ENCODE measurements around the gene PSG2.
"Not testable (repeated sequence)": the region's sequence is repeated elsewhere in the genome, so short reads cannot be mapped to it uniquely, and the experiment has no call there.

The PSG2 gene

DNA sequence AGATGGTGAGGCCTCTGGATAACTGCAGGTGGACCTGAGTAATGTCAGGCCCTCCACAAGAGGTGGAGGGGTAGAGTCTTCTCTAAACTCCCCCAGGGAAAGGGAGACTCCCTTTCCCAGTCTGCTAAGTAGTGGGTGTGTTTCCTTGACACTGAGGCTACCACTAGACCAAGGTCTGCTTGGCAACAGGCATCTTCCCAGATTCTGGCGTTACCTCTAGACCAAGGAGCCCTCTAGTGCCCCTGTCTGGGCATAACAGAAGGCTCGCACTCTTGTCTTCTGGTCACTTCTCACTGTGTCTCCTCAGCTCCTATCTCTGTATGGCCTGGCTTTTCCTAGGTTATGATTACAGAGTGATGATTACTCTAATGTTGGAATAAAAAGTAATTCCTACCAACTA, 50.9 kb downstream of the PSG2 start:
- H3K9ac ChIP-seq; H3K36me3 ChIP-seq (ENCODE audit: insufficient read depth); H3K27ac ChIP-seq; H3K4me2 ChIP-seq; H3K27me3 ChIP-seq (ENCODE audit: insufficient read depth, low read depth); H3K79me2 ChIP-seq (ENCODE audit: insufficient read depth, low read depth); H4K20me1 ChIP-seq (ENCODE audit: insufficient read depth); H3K4me1 ChIP-seq (ENCODE audit: low read depth, poor library complexity, severe bottlenecking); H2AFZ ChIP-seq (ENCODE audit: low read depth); H3K4me3 ChIP-seq (IDR thresholded peaks at IDR 0.05; ENCODE audit: insufficient read depth, low read depth, low read length): not testable (repeated sequence)

GRCh38 chr19:43028866-43029265, 53.6 kb downstream of the PSG2 start:
- no peak overlapping the region for H3K9ac ChIP-seq
- H3K27ac ChIP-seq, result no peak overlapping the region
- no peak overlapping the region for H3K4me3 ChIP-seq (IDR thresholded peaks at IDR 0.05; ENCODE audit: insufficient read depth, low read depth, low read length)
- no peak overlapping the region for H3K4me2 ChIP-seq
- no peaks in the 10 kb centered on the region for H3K36me3 ChIP-seq (ENCODE audit: insufficient read depth)
- no peaks in the 10 kb centered on the region for H3K4me1 ChIP-seq (ENCODE audit: low read depth, poor library complexity, severe bottlenecking)
- no peaks in the 10 kb centered on the region for H3K79me2 ChIP-seq (ENCODE audit: insufficient read depth, low read depth)
- TF ChIP-seq, protein P1, sequence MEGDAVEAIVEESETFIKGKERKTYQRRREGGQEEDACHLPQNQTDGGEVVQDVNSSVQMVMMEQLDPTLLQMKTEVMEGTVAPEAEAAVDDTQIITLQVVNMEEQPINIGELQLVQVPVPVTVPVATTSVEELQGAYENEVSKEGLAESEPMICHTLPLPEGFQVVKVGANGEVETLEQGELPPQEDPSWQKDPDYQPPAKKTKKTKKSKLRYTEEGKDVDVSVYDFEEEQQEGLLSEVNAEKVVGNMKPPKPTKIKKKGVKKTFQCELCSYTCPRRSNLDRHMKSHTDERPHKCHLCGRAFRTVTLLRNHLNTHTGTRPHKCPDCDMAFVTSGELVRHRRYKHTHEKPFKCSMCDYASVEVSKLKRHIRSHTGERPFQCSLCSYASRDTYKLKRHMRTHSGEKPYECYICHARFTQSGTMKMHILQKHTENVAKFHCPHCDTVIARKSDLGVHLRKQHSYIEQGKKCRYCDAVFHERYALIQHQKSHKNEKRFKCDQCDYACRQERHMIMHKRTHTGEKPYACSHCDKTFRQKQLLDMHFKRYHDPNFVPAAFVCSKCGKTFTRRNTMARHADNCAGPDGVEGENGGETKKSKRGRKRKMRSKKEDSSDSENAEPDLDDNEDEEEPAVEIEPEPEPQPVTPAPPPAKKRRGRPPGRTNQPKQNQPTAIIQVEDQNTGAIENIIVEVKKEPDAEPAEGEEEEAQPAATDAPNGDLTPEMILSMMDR (conservative IDR thresholded peaks at IDR 0.05; ENCODE audit: low read depth, low read length), result no peak
- H4K20me1 ChIP-seq (ENCODE audit: insufficient read depth), result no peaks in the 10 kb centered on the region
- no peak overlapping the region for H2AFZ ChIP-seq (ENCODE audit: low read depth)
- H3K27me3 ChIP-seq (ENCODE audit: insufficient read depth, low read depth), result no peaks in the 10 kb centered on the region

DNA sequence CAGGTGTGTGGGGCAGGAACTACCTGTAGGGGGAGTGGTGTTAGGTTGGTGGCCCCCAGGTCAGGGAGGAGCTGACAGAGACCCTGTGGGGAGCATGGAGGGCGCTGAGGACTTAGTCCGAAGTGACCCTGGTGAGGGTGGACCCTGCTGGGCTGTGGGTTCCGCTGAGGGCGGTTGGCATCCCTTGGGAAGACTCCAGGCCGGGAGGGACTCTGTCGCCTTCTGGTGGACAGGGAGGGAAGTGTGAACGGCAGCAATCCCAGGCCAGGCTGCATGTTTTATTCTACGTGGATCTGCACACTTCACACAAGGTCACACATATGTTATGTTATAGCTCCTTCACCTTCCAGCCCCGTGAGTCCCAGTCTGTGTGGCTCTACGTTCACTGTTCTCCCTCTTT, 54.5 kb downstream of the PSG2 start:
- H3K4me3 ChIP-seq (IDR thresholded peaks at IDR 0.05; ENCODE audit: insufficient read depth, low read depth, low read length); H3K27me3 ChIP-seq (ENCODE audit: insufficient read depth, low read depth); H3K27ac ChIP-seq; H3K9ac ChIP-seq; H4K20me1 ChIP-seq (ENCODE audit: insufficient read depth); H2AFZ ChIP-seq (ENCODE audit: low read depth); H3K36me3 ChIP-seq (ENCODE audit: insufficient read depth); H3K79me2 ChIP-seq (ENCODE audit: insufficient read depth, low read depth); H3K4me1 ChIP-seq (ENCODE audit: low read depth, poor library complexity, severe bottlenecking); H3K4me2 ChIP-seq: not testable (repeated sequence)

DNA sequence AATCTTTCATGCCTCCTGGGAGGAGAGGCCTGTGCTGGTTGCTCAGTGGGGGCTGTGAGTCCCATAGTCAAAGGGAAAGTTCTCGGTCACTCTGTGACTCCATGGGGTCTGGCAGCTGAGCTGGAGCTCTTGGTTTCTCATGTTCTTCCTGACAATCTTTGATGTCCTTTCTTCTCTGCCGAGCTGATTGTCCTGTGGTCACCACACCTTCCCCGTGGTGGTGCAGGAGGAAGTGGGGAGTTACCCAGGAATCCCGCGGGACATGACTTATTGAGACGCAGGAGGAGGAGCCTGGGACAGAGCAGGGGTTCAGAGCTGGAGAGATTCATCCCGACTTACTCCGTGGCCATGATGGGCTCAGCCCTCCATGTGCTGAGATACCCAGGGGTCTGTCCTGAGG, 55.4 kb downstream of the PSG2 start:
- H4K20me1 ChIP-seq (ENCODE audit: insufficient read depth); H3K9ac ChIP-seq; H3K4me3 ChIP-seq (IDR thresholded peaks at IDR 0.05; ENCODE audit: insufficient read depth, low read depth, low read length); H3K27ac ChIP-seq; H2AFZ ChIP-seq (ENCODE audit: low read depth); H3K4me2 ChIP-seq; H3K27me3 ChIP-seq (ENCODE audit: insufficient read depth, low read depth); H3K4me1 ChIP-seq (ENCODE audit: low read depth, poor library complexity, severe bottlenecking); H3K79me2 ChIP-seq (ENCODE audit: insufficient read depth, low read depth); H3K36me3 ChIP-seq (ENCODE audit: insufficient read depth): not testable (repeated sequence)

DNA sequence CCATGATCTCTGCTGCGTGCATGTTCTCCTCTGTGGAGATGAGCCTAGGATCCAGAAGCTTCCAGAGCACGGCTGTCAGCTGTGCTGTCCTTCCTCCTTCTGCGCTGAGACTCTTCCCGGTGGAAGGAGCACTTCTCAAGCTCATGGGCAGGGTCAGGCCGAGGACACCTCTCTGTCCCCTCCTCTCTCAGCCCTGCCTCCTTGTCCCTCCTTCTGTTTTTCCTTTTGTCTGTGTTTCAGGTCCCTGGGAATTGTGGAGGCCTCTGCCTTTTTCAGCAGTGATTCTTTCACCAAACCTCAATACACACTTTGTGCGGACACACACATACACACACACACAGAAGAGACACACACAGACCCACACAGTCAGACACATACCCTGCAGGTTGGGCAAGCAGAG, 56.1 kb downstream of the PSG2 start, which contains the start of gene PSG11:
PSG11 (minus strand) TSS at position 101 of the 400 bp plus-strand sequence; CDS start at position 4, 97 bp downstream.
- H3K27ac ChIP-seq; H3K4me3 ChIP-seq (IDR thresholded peaks at IDR 0.05; ENCODE audit: insufficient read depth, low read depth, low read length); H3K4me2 ChIP-seq; H3K9ac ChIP-seq; H3K4me1 ChIP-seq (ENCODE audit: low read depth, poor library complexity, severe bottlenecking); H3K27me3 ChIP-seq (ENCODE audit: insufficient read depth, low read depth); H4K20me1 ChIP-seq (ENCODE audit: insufficient read depth); H2AFZ ChIP-seq (ENCODE audit: low read depth); H3K36me3 ChIP-seq (ENCODE audit: insufficient read depth); H3K79me2 ChIP-seq (ENCODE audit: insufficient read depth, low read depth): not testable (repeated sequence)

- H2AFZ ChIP-seq (ENCODE audit: low read depth); H3K4me3 ChIP-seq (IDR thresholded peaks at IDR 0.05; ENCODE audit: insufficient read depth, low read depth, low read length); H3K36me3 ChIP-seq (ENCODE audit: insufficient read depth); H3K4me1 ChIP-seq (ENCODE audit: low read depth, poor library complexity, severe bottlenecking); H3K79me2 ChIP-seq (ENCODE audit: insufficient read depth, low read depth); H3K27me3 ChIP-seq (ENCODE audit: insufficient read depth, low read depth); H4K20me1 ChIP-seq (ENCODE audit: insufficient read depth); H3K4me2 ChIP-seq; H3K27ac ChIP-seq; H3K9ac ChIP-seq: not testable (repeated sequence)
These were observed 60.4 kb downstream of the PSG2 start for GRCh38 chr19:43022098-43022497.

DNA sequence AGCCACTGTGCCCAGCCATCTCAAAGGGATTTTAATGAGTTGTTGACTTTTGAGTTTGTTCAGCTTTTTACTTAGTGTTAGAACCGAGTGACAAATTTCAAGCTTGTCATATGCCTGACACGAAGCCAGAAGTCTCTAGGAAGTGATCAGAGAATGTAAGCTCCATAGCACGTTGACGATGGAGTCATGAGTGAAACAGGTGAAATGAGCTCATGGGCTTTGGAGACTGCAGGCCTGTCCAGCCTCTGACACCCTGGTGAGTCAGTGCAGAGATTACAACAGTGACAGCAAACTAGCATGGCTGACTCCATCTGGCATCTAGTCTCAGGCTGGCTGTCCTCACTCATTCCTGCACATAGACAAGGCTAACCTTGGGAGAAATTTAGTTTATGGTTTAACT, 60.9 kb downstream of the PSG2 start:
- H2AFZ ChIP-seq (ENCODE audit: low read depth); H3K27me3 ChIP-seq (ENCODE audit: insufficient read depth, low read depth); H3K4me1 ChIP-seq (ENCODE audit: low read depth, poor library complexity, severe bottlenecking); H3K9ac ChIP-seq; H3K27ac ChIP-seq; H3K79me2 ChIP-seq (ENCODE audit: insufficient read depth, low read depth); H3K4me3 ChIP-seq (IDR thresholded peaks at IDR 0.05; ENCODE audit: insufficient read depth, low read depth, low read length); H3K4me2 ChIP-seq; H3K36me3 ChIP-seq (ENCODE audit: insufficient read depth); H4K20me1 ChIP-seq (ENCODE audit: insufficient read depth): not testable (repeated sequence)

- not testable (repeated sequence) for H3K27ac ChIP-seq; H3K4me1 ChIP-seq (ENCODE audit: low read depth, poor library complexity, severe bottlenecking); H3K4me2 ChIP-seq; H4K20me1 ChIP-seq (ENCODE audit: insufficient read depth); H3K9ac ChIP-seq; H3K27me3 ChIP-seq (ENCODE audit: insufficient read depth, low read depth); H3K79me2 ChIP-seq (ENCODE audit: insufficient read depth, low read depth); H3K4me3 ChIP-seq (IDR thresholded peaks at IDR 0.05; ENCODE audit: insufficient read depth, low read depth, low read length); H3K36me3 ChIP-seq (ENCODE audit: insufficient read depth); H2AFZ ChIP-seq (ENCODE audit: low read depth)
These were observed 62.9 kb downstream of the PSG2 start for GRCh38 chr19:43019588-43019987.
